ENCODE data around the gene CTCF.

Gene CTCF

DNA sequence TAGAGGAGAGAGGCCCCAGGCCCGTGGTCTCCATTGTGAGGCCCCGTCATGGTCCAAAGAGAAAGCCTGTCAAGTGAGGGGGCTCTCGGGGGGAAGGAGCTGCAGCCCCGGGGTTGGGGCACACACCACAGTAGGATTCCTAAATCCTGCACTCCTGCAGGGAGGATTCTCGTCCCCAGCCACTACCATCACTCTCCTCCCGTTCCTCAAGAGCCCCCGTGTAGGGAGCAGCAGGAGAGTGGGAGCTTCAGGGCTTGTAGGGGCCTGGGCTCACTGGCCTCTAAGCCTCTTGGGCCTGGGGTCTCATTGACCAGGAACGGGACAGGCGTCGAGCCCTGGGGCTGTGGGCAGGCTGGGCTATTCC lies 105.1 kb downstream of the CTCF start:
- no peak for DNase-seq

DNA sequence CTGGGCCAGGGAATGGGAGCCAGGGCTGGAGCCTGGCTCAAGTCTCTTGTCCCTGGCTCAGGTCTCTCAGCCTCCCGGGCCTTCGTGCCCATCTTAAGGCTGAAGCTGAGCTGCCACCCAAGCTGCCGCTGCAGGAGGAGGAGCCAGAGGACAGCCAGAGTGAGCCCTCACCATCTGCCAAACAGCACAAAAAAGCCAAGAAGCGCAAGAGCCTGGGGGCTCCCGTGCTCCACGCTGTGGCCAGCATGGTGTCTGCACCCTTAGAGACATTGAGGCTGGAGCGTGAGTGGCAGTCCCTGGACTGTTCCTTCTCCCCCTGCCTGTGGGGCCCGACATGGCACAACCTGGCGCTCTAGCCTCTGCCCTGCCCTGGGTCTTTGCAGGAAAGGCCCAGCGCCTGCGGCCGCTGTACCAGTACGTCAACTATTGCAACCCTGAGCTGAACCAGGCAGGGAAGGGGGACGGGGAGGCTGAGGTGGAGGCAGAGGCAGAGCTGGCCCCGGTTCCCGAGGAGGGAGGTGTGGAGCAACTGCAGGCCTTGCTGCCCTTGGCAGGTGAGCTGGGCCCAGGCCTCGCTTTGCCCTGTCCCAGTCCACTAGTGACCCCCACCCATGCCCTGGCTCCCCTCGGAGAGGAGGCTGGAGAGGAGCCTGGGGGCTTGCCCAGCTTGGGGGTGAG lies 105.6 kb downstream of the CTCF start:
- DNase-seq: peak; percentile 86

DNA sequence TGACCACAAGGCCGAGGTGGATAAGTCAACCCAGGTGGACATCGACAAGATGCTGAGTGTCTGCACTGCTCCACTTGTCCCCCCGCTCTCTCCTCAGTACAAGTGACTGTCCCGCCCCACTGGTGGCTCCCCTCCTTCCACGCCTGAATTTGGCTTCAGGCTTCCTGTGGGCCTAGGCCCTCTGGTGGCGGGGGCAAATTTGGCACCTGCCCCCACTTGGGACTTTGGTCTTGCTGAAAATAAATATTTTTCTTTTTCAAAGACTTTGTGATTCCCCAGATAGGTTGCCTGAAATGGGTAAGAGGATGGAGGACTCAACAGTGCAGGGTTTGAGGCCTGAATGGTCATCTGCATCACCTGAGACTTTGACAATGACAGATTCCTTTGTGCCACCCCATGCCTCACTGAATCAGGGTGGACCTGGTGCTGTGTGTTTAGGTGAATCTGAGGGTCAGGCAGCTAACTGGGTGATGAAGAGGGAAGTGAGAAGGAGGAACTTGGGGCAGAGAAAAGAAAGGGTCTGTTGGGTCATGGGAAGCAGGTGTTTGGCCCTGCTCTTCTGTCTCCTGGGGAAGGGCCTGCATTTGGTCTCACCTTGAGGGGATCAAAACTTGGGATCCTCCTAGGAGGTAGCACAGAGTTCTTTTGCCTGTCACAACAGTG lies 106.3 kb downstream of the CTCF start:
- DNase-seq: peak; percentile 62

DNA sequence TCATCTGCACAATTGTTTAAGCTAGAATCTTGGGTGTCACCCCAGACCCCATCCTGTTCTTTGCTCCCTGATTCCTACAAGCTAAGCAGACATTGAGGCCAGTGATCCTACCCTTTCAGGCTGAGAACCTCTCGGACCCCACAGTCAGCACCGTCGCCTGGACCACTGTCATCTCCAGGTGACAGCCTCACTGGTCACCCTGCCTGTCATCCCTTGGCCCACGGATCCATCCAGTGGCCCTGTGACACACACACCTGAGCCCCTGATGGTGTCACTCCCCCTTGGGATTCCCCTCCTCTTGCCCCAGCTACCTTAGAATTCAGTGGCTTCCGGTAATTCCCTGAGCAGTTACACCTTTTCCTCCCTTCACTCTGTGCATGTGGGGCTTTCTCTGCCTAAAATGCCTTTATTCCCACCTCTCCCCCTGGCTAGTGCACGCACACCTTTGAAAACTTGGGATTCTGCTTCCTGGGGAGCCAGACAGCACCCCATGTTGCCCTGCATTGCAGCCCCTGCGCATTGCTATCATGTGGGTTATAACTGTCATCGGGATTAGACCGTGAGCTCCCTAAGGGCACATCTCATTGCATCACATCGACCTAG lies 107.3 kb downstream of the CTCF start:
- DNase-seq: no peak

DNA sequence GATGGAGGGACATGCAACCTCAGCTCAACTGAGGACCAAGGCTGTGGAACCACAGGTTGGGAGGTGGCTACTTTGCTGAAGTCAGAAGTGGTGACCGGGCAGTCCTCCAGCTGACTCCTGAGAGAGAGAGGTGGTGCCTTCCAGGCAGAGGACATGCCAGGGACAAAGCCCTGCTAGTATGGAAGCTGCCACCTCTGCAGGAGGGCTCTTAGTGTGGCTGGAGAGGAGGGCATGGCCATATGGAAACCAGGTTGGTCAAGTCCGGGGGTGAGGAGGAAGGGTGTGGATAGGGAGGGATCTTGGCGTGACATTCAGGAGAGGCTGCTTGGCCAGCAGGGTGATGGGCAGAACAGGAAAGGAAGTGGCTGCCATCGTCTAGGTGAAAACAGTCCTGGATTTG lies 110.0 kb downstream of the CTCF start:
- no peak for DNase-seq

DNA sequence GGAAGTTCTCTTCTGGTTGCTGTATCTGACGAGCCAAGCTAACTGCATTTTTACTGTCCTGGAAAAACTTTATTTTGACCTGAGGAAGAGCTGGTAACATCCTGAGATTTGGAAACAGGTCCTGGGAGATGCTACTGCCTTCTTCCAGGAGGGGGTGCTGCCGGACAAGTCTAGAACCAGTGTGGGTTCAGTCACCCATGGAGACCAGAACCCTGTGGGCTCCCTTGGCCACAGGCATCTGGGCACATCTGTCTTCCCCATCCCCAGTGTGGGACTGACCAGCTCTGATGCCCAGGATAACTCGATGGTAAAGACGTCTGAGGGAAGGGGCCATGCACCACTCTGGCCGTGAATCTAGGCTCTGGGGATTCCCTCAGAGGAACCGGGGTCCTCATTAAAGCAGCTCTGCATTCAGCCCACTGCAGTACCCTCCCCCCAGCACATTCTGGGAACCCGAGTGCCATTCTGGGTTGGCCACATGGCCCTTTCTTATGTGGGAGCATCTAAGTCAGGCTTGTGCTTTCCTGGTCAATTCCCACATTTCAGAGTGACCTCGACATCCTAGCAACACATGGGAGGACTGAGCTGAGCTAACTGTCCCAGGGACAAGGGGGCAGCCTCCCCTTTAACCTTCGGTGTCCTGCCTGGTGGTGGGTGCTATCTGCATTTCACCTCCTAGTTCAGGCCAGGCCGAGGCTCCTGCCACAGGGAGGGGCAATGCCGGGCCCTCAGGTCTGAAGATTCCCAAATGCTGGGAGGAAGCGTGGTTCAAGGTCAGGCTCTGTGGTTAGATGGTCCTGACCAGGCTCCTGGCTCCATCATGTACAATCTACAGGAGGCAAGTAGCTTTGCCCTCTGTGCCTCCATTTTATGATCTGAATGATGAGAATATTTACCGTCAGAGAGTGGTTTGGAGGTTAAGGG lies 110.7 kb downstream of the CTCF start:
- DNase-seq: peak; percentile 70

DNA sequence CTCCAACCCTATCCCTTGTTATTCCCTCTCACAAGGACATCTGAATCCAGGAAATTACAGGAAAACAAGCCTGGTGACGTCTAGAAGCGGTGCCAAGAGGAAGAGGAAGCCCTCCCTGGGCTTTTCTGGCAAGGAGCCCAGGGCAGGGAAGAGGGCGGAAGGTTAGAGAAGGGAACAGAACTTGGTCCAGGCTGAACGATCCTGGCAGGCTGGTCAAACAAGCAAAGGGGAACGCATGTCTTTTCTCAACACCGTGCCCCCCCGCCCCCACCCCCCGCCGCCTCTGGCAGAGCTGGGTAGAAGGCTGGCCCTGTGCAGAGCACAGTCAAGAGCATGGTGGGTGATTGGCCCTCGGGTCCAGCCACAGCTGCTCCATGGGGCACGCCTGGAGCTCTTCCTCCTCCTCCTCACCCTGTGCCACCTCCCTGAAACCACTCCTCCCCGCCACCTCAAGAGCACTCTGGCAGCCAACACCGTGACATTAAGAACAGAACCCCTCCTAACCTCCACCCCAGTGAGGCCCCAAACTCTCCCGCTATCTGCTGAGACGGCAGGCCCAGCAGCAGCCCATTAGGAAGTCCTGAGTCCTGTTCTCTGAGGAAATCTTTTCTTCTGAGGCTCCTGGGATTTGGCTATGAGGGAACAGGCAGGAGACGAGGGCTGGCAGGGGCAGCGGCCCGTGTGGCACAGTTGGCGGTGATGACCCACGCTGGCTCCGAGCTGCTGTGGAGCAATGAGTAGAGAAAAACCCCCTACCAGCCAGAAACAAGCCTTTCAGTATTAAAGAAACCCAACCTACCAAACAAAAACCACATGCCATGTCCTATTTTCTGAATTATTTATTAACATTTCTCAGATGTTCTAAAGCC lies 111.6 kb downstream of the CTCF start:
- no peak for DNase-seq

DNA sequence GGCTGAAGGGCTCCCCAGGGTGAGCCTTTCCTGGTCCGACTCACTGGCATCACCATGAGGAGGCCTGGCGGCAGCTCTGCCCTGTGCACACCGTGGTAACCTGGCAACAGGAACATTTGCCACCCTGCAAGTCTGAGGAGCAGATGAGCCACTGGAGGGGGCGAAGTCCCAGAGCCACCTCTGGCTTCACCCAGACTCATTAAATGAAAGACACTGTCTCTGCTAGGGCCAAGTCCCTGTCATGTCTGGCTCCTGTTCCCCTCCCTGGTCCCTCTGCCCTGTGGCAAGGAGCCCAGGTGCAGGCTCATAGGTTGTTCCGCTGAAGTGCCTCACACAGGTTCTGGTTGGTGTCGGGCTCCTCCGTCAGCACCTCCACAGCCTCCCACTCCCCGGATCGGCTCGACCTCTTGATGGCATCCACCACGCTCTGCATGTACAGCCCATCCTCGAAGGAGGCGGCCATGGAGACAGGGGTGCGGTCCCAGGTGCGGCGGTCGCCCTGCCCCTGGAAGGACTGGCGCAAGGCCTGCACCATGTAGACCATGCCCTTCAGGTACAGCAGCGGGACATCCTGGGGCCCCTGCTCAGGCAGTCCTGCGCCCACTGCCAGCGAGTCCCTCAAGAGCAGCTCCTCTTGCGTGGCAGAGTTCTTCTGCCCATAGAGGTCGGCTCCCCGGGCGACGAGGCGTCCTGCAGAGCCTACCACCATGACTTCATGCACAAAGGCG lies 112.7 kb downstream of the CTCF start:
- DNase-seq: no peak

DNA sequence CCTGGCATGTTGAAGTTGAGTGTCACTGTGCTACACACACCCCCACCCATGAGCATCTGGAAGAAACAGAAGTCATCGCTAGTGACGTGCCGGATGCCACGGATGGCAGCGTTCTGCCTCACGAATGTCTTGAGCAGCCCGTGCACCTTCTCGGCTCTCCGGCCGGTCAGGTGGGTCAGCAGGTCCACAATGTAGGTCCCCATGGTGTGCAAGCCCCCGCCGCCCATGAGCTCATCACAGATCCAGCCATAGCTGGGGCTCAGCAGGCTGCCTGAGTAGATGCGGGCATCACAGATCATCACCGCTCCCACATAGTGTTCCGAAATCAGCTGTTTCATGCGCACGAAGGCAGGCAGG lies 113.2 kb downstream of the CTCF start:
- no peak for DNase-seq

DNA sequence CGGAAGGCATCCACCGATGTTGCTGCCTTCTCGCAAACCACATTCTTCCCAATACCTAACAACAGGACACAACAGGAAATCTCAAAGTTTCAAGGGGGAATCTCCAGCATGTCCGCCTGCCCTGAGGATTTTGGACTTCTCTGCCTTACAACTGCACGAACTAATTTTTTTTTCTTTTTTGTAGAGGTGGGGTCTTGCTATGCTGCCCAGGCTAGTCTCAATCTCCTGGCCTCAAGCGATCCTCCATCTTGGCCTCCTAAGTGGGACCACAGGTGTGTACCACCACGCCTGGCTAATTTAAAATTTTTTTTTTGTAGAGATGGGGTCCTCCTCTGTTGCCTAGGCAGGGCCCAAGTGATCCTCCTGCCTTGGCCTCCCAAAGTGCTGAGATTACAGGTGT lies 113.7 kb downstream of the CTCF start:
- DNase-seq: no peak

DNA sequence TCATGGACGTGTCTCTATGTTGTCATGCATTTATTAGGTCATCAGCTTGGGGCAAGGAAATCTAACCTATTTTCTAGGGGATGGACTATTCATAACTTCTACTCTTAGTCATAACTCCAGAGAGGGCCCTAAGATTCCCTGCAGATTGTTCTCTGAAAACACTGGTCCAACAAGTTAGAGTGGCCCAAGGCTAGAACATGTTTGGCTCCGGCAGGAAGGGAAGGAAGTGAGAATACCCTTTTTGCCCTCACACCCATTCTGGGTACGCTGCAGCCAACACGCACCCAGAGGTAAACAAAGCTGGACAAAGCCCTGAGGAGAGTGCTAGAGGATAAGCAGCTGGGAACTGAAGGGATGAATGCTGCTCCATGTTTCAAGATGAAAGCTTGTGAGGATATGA lies 114.2 kb downstream of the CTCF start:
- DNase-seq: no peak

DNA sequence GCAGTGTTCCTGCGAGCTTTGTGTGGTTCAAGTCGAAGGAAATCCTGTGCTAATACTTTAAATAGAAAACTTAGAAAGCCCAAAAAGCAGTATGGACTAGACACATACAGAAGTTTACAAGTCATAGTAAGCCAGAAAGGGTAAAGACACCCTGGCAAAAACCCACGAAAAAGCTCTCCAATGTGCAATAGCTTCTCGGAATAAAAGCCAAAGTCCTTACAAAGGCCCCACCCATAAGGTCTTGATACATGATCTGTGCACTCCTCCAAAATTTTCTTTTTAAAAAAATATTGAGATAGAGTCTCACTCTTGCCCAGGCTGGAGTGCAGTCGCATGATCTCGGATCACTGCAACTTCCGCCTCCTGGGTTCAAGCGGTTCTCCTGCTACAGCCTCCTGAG lies 114.6 kb downstream of the CTCF start:
- DNase-seq: no peak

DNA sequence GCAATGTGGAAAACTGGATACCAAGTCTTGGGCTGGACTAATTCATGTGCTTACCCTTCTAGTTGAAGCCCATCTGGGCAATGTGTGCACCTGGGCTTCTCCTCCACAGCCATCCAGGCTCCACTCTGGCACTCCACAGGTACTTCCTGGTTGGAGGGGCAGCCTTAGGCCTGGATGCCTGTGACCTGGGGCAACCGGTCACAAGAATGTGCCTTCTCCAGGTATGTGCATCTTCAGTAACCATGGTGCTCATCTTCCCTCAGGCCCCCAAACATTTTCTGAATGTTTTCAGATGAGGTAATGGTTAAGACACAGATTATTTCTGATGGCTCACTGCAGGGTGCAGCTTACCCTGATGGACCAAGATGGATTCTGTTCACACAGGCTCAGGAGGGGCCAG lies 115.4 kb downstream of the CTCF start:
- no peak for DNase-seq

DNA sequence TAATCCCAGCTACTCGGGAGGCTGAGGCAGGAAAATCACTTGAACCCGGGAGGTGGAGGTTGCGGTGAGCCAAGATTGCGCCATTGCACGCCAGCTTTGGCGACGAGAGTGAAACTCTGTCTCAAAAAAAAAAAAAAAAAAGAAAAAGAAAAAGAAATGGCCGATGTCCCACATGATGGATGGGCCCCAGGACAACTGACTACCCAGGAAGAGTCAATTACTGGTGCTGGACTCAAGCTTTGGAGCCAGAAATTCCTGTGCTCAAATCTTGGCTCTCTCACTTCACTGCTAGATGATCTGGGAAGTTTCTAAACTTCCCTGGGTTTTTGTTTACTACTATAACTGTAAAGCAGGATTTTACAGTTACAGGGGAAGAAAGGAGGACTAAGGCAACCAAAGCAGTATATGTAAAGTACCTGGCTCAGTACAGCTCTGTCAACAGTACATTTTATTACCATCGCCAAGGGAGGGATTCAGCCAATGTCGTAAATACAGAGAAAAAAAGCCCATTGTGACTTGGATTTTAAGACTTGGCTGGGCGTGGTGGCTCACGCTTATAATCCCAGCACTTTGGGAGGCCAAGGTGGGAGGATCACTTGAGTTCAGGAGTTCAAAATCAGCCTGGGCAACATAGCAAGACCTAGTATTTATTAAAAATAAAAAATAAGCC lies 116.2 kb downstream of the CTCF start:
- no peak for DNase-seq

DNA sequence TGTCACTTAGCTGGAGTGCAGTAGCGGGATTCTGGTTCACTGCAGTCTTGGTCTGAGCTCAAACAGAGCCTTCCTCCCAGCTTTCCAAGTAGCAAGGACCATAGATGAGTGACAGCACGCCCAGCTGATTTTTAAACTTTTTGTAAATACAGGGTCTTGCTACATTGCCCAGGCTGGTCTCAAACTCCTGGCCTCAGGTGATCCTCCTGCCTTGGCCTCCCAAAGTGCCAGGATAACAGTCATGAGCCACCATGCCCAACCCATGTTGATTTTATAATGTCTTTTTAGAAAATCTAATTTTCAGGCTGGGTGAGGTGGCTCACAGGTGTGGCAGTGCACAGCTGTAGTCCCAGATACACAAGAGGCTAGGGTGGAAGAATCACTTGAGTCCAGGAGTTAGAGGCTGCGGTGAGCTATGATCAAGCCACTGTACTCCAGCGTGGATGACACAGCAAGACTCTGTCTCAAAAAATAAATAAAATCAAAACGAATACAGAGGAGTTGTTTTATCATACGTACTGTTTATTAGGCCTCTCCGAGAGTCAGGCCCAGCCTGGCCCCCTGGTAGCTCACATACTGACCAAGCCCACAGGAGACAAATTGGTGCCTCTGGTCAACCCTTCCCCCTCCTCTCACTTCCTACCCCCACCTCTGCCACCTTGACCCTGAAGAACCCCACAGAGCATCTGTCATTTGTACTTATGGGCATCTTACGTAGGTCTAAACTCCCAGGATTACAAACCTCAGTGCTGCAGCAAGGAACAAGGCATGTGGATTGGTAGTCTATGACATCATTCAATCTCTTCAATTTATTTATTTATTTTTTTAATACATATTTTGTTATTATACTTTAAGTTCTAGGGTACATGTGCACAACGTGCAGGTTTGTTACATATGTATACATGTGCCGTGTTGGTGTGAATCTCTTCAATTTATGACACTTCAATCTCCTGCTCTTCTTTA lies 117.9 kb downstream of the CTCF start:
- DNase-seq: no peak

DNA sequence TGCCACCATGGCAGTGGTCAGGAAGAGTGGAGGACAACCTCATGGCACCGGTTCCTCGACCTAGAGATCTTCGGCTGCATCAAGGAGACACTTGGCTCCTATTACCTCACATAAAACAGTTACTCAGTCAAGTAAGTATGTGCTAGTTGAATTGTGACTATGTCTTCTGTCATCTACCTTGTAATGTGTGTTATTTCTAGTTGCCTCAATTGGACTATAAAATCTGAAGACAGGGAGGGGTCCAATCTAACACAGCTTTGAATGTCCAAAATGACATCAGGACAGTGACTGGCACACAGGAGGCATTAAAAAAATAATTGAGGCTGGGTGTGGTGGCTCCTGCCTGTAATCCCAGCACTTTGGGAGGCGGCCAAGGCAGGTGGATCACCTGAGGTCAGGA lies 121.4 kb downstream of the CTCF start:
- no peak for DNase-seq

DNA sequence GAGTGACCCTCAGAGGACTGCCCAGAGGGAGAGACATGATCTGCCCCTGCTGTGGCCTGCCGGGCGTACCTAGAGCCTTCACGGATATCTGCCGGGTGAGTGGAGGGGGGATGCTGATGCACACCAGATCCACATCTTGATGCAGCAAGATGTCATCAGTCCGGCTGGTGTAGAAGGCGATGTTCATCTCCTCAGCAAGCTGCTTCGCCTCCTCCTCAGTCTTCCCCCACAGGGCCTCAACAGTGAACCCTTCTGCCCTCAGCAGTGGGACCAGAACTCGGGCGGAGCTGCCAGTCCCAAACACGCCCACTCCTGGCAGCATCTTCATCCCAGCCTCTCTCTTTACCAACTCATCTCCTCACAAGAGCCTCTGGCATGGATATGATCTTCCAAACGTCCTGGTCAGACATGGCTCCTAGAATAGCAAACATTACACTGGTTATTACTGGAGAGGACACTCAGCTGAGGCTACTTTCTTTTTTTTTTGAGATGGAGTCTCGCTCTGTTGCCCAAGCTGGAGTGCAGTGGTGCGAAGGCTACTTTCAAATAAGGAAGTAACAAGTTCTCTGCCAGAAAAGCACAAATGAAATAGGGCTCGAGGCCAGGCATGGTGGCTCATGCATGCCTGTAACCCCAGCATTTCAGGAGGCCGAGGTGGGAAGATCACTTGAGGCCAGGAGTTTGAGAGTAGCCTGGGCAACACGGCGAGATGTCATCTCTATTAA lies 123.2 kb downstream of the CTCF start:
- DNase-seq: no peak
